Measurements from ENCODE around the gene LPAR1.

The LPAR1 gene

GRCh38 chr9:111029260-111029659 is 9.0 kb downstream of the LPAR1 start:
- Mint-ChIP-seq H3K9me3 (peaks cover 5% of the 10 kb centered on the region), H3K36me3 (ENCODE audit: low read depth) (no peaks in the 10 kb centered on the region), H3K4me3 (no peak overlapping the region), H3K27me3 (peaks cover 9% of the 10 kb centered on the region), H3K27ac (no peak overlapping the region), H3K4me1 (ENCODE audit: low read depth) (no peaks in the 10 kb centered on the region)
- no peak for DNase-seq

- no peak overlapping the region for H3K4me3 Mint-ChIP-seq
- no peak for DNase-seq
- no peaks in the 10 kb centered on the region for H3K4me1 Mint-ChIP-seq (ENCODE audit: low read depth)
- no peaks in the 10 kb centered on the region for H3K36me3 Mint-ChIP-seq (ENCODE audit: low read depth)
- no peak overlapping the region for H3K27ac Mint-ChIP-seq
- peaks cover 11% of the 10 kb centered on the region for H3K9me3 Mint-ChIP-seq
- peaks cover 4% of the 10 kb centered on the region for H3K27me3 Mint-ChIP-seq
Observed at GRCh38 chr9:111027798-111028197, 10.5 kb downstream of the LPAR1 start.

- H3K4me1 Mint-ChIP-seq (ENCODE audit: low read depth) = no peaks in the 10 kb centered on the region
- no peak for DNase-seq
- H3K4me3 Mint-ChIP-seq = no peak overlapping the region
- no peaks in the 10 kb centered on the region for H3K27me3 Mint-ChIP-seq
- H3K36me3 Mint-ChIP-seq (ENCODE audit: low read depth) = no peaks in the 10 kb centered on the region
- H3K27ac Mint-ChIP-seq = no peak overlapping the region
- H3K9me3 Mint-ChIP-seq = peaks cover 13% of the 10 kb centered on the region
Observed at GRCh38 chr9:111023128-111023527, 15.1 kb downstream of the LPAR1 start.

- H3K4me1 Mint-ChIP-seq (ENCODE audit: low read depth) = no peaks in the 10 kb centered on the region
- peaks cover 13% of the 10 kb centered on the region for H3K9me3 Mint-ChIP-seq
- no peaks in the 10 kb centered on the region for H3K27me3 Mint-ChIP-seq
- H3K27ac Mint-ChIP-seq = no peak overlapping the region
- no peak overlapping the region for H3K4me3 Mint-ChIP-seq
- no peaks in the 10 kb centered on the region for H3K36me3 Mint-ChIP-seq (ENCODE audit: low read depth)
- DNase-seq = no peak
Observed at GRCh38 chr9:111020594-111020993, 17.7 kb downstream of the LPAR1 start.

GRCh38 chr9:111016426-111017045 is 21.7 kb downstream of the LPAR1 start:
- Mint-ChIP-seq H3K36me3 (ENCODE audit: low read depth) (no peaks in the 10 kb centered on the region), H3K4me3 (no peak overlapping the region), H3K9me3 (no peaks in the 10 kb centered on the region), H3K4me1 (ENCODE audit: low read depth) (no peaks in the 10 kb centered on the region), H3K27me3 (no peaks in the 10 kb centered on the region), H3K27ac (no peak overlapping the region)
- DNase-seq = no peak

GRCh38 chr9:111016016-111016415 is 22.3 kb downstream of the LPAR1 start:
- Mint-ChIP-seq H3K9me3 (no peaks in the 10 kb centered on the region), H3K36me3 (ENCODE audit: low read depth) (no peaks in the 10 kb centered on the region), H3K4me1 (ENCODE audit: low read depth) (no peaks in the 10 kb centered on the region), H3K27ac (no peak overlapping the region), H3K27me3 (no peaks in the 10 kb centered on the region), H3K4me3 (no peak overlapping the region)
- no peak for DNase-seq

- Mint-ChIP-seq H3K36me3 (ENCODE audit: low read depth) (no peaks in the 10 kb centered on the region), H3K27ac (no peak overlapping the region), H3K4me3 (no peak overlapping the region), H3K27me3 (no peaks in the 10 kb centered on the region), H3K4me1 (ENCODE audit: low read depth) (no peaks in the 10 kb centered on the region), H3K9me3 (no peaks in the 10 kb centered on the region)
- no peak for DNase-seq
Observed at GRCh38 chr9:111013707-111014106, 24.6 kb downstream of the LPAR1 start.

GRCh38 chr9:111013250-111013649 is 25.0 kb downstream of the LPAR1 start:
- DNase-seq = no peak
- Mint-ChIP-seq H3K4me1 (ENCODE audit: low read depth) (no peaks in the 10 kb centered on the region), H3K36me3 (ENCODE audit: low read depth) (no peaks in the 10 kb centered on the region), H3K4me3 (no peak overlapping the region), H3K9me3 (no peaks in the 10 kb centered on the region), H3K27me3 (no peaks in the 10 kb centered on the region), H3K27ac (no peak overlapping the region)

GRCh38 chr9:111008158-111009075 is 29.9 kb downstream of the LPAR1 start:
- H3K9me3 Mint-ChIP-seq = no peaks in the 10 kb centered on the region
- H3K4me1 Mint-ChIP-seq (ENCODE audit: low read depth) = no peaks in the 10 kb centered on the region
- no peak overlapping the region for H3K27ac Mint-ChIP-seq
- no peak overlapping the region for H3K4me3 Mint-ChIP-seq
- DNase-seq = no peak
- no peaks in the 10 kb centered on the region for H3K27me3 Mint-ChIP-seq
- H3K36me3 Mint-ChIP-seq (ENCODE audit: low read depth) = no peaks in the 10 kb centered on the region

GRCh38 chr9:111005746-111006470 is 32.4 kb downstream of the LPAR1 start:
- H3K9me3 Mint-ChIP-seq = no peaks in the 10 kb centered on the region
- H3K4me3 Mint-ChIP-seq = no peak overlapping the region
- H3K4me1 Mint-ChIP-seq (ENCODE audit: low read depth) = no peaks in the 10 kb centered on the region
- no peaks in the 10 kb centered on the region for H3K27me3 Mint-ChIP-seq
- H3K27ac Mint-ChIP-seq = no peak overlapping the region
- no peaks in the 10 kb centered on the region for H3K36me3 Mint-ChIP-seq (ENCODE audit: low read depth)
- DNase-seq = no peak

- Mint-ChIP-seq H3K4me1 (ENCODE audit: low read depth) (no peaks in the 10 kb centered on the region), H3K27me3 (no peaks in the 10 kb centered on the region)
- no peak for DNase-seq
Observed at GRCh38 chr9:111004936-111005335, 33.3 kb downstream of the LPAR1 start.

GRCh38 chr9:111003182-111003581 is 35.1 kb downstream of the LPAR1 start:
- Mint-ChIP-seq H3K4me1 (ENCODE audit: low read depth) (no peaks in the 10 kb centered on the region), H3K4me3 (no peak overlapping the region), H3K9me3 (peaks cover 2% of the 10 kb centered on the region), H3K36me3 (ENCODE audit: low read depth) (no peaks in the 10 kb centered on the region), H3K27me3 (no peaks in the 10 kb centered on the region), H3K27ac (no peak overlapping the region)
- DNase-seq = no peak

More at GRCh38 chr9:111004936-111005335, 33.3 kb downstream of the LPAR1 start:
- H3K4me3 Mint-ChIP-seq = no peak overlapping the region
- no peak overlapping the region for H3K27ac Mint-ChIP-seq
- H3K9me3 Mint-ChIP-seq = no peaks in the 10 kb centered on the region
- H3K36me3 Mint-ChIP-seq (ENCODE audit: low read depth) = no peaks in the 10 kb centered on the region

- H3K9me3 Mint-ChIP-seq = peaks cover 2% of the 10 kb centered on the region
- H3K36me3 Mint-ChIP-seq (ENCODE audit: low read depth) = no peaks in the 10 kb centered on the region
- no peaks in the 10 kb centered on the region for H3K4me1 Mint-ChIP-seq (ENCODE audit: low read depth)
- no peak overlapping the region for H3K27ac Mint-ChIP-seq
- no peak overlapping the region for H3K4me3 Mint-ChIP-seq
- no peaks in the 10 kb centered on the region for H3K27me3 Mint-ChIP-seq
- no peak for DNase-seq
Observed at GRCh38 chr9:111001526-111001925, 36.7 kb downstream of the LPAR1 start.

GRCh38 chr9:111000202-111000601 is 38.1 kb downstream of the LPAR1 start:
- Mint-ChIP-seq H3K4me1 (ENCODE audit: low read depth) (no peaks in the 10 kb centered on the region), H3K4me3 (no peak overlapping the region), H3K36me3 (ENCODE audit: low read depth) (no peaks in the 10 kb centered on the region), H3K27me3 (no peaks in the 10 kb centered on the region), H3K27ac (no peak overlapping the region), H3K9me3 (peaks cover 2% of the 10 kb centered on the region)
- DNase-seq = no peak

- H3K27ac Mint-ChIP-seq = no peak overlapping the region
Observed at GRCh38 chr9:110999379-110999778, 38.9 kb downstream of the LPAR1 start.

More at GRCh38 chr9:110999379-110999778, 38.9 kb downstream of the LPAR1 start:
- Mint-ChIP-seq H3K9me3 (peaks cover 2% of the 10 kb centered on the region), H3K36me3 (ENCODE audit: low read depth) (no peaks in the 10 kb centered on the region), H3K4me3 (no peak overlapping the region), H3K27me3 (no peaks in the 10 kb centered on the region), H3K4me1 (ENCODE audit: low read depth) (no peaks in the 10 kb centered on the region)
- no peak for DNase-seq
